Measurements from ENCODE around the gene SRM.

- TF ChIP-seq POLR2A (IDR thresholded peaks at IDR 0.05; ENCODE audit: low read depth, low read length) (no peak), BHLHE40 (IDR thresholded peaks at IDR 0.05; ENCODE audit: low read depth, low read length) (no peak), MXI1 (IDR thresholded peaks at IDR 0.05; ENCODE audit: borderline replicate concordance, low read depth, low read length) (no peak)
Measured at GRCh38 chr1:11054181-11054580, 5.6 kb downstream of the SRM start.

Measured in IMR-90 (cell line).